Hematopoietic multipotent progenitor cell treated with erythropoietin and hydrocortisone succinate and interleukin-3 and kit ligand, for 8 days (in vitro differentiated cells): ENCODE results near the gene ANGPTL5.
"Not testable (repeated sequence)": the region's sequence is repeated elsewhere in the genome, so short reads cannot be mapped to it uniquely, and the experiment has no call there.

Source experiments
- DNase-seq: peaks from one replicate; pipeline ENCODE4 v3.0.0-alpha.2; 2015

The ANGPTL5 gene

GRCh38 chr11:101881586-101881985, 34.7 kb downstream of the ANGPTL5 start:
- no peak for DNase-seq

- DNase-seq: peak; percentile 46
These were observed 36.1 kb downstream of the ANGPTL5 start for GRCh38 chr11:101880222-101880621.

- no peak for DNase-seq
These were observed 44.0 kb downstream of the ANGPTL5 start for GRCh38 chr11:101872171-101872882.

GRCh38 chr11:101870510-101870909, 45.8 kb downstream of the ANGPTL5 start:
- DNase-seq: no peak

- DNase-seq: no peak
These were observed 48.4 kb downstream of the ANGPTL5 start for GRCh38 chr11:101867951-101868350.

- no peak for DNase-seq
These were observed 49.5 kb downstream of the ANGPTL5 start for GRCh38 chr11:101866619-101867491.

- DNase-seq: no peak
These were observed 52.2 kb downstream of the ANGPTL5 start for GRCh38 chr11:101864098-101864497.

- no peak for DNase-seq
These were observed 53.0 kb downstream of the ANGPTL5 start for GRCh38 chr11:101863361-101863760.

GRCh38 chr11:101862391-101863233, 53.7 kb downstream of the ANGPTL5 start:
- DNase-seq: no peak

- peak; percentile 42 for DNase-seq
These were observed 55.5 kb downstream of the ANGPTL5 start for GRCh38 chr11:101860696-101861427.

- DNase-seq: not testable (repeated sequence)
These were observed 64.1 kb downstream of the ANGPTL5 start for GRCh38 chr11:101852260-101852659.

GRCh38 chr11:101848262-101848661, 68.1 kb downstream of the ANGPTL5 start:
- peak; percentile 28 for DNase-seq

- no peak for DNase-seq
These were observed 71.7 kb downstream of the ANGPTL5 start for GRCh38 chr11:101844608-101845007.

GRCh38 chr11:101840704-101841103, 75.6 kb downstream of the ANGPTL5 start:
- DNase-seq: no peak
